HepG2 (cell line): ENCODE measurements around the gene ASXL1. TPM values are rescaled to one million over a fixed set of nuclear protein-coding genes. Genes with fewer than 3 reads are reported as not detected.

Source experiments
- CENPT ChIP-seq: sonication (generic); formaldehyde crosslinking; IDR thresholded peaks from 2 replicates; pipeline ENCODE4 v1.8.0; 2022; ENCODE audit warnings: low read depth, mild to moderate bottlenecking, moderate library complexity, missing genetic modification reagents
- DR1 ChIP-seq: sonication (generic); formaldehyde crosslinking; IDR thresholded peaks from 2 replicates; pipeline ENCODE4 v1.8.0; 2021; ENCODE audit warnings: mild to moderate bottlenecking, missing genetic modification reagents, inconsistent platforms
- EZH2 ChIP-seq: conservative IDR thresholded peaks from 2 replicates; pipeline ENCODE4 v1.6.1; 2012; ENCODE audit warnings: mild to moderate bottlenecking, low read depth, low read length, moderate library complexity
- GABPA ChIP-seq, 2 experiments: IDR thresholded peaks; 2 replicates each; pipeline ENCODE4 v1.6.1; 2011 to 2016; ENCODE audit warnings: low read depth in 2 of 2, low read length in 1 of 2, missing biosample characterization in 1 of 2, missing genetic modification characterization in 1 of 2
- IKZF1 ChIP-seq: fragments of 450-650 bp; IDR thresholded peaks from 2 replicates; pipeline ENCODE4 v1.7.1; 2016
- MTA1 ChIP-seq: sonication (generic); formaldehyde crosslinking; IDR thresholded peaks from 2 replicates; pipeline ENCODE4 v1.4.0; 2020; ENCODE audit warnings: missing genetic modification reagents, mild to moderate bottlenecking, borderline replicate concordance
- TEAD2 ChIP-seq: sonication (generic); formaldehyde crosslinking; IDR thresholded peaks from 2 replicates; pipeline ENCODE4 v1.9.0; 2021; ENCODE audit warnings: missing genetic modification reagents
- TOPORS ChIP-seq: sonication (generic); formaldehyde crosslinking; IDR thresholded peaks from 2 replicates; pipeline ENCODE4 v1.8.0; 2023; ENCODE audit warnings: mild to moderate bottlenecking, missing genetic modification reagents
- ZC3H13 ChIP-seq: sonication (generic); formaldehyde crosslinking; IDR thresholded peaks from 2 replicates; pipeline ENCODE4 v1.8.1; 2023; ENCODE audit warnings: mild to moderate bottlenecking, missing genetic modification reagents, moderate library complexity
- ZFP41 ChIP-seq: sonication (generic); formaldehyde crosslinking; IDR thresholded peaks from 2 replicates; pipeline ENCODE4 v1.4.0; 2020; ENCODE audit warnings: mild to moderate bottlenecking, missing genetic modification reagents, borderline replicate concordance
- ZNF589 ChIP-seq: sonication (generic); formaldehyde crosslinking; conservative IDR thresholded peaks from 2 replicates; pipeline ENCODE4 v1.8.0; 2022; ENCODE audit warnings: mild to moderate bottlenecking, moderate library complexity, missing genetic modification reagents
- ZNF737 ChIP-seq: sonication (generic); formaldehyde crosslinking; IDR thresholded peaks from 2 replicates; pipeline ENCODE4 v1.5.0; 2020; ENCODE audit warnings: missing genetic modification reagents, mild to moderate bottlenecking, borderline replicate concordance
- ZNF891 ChIP-seq: sonication (generic); formaldehyde crosslinking; IDR thresholded peaks from 2 replicates; pipeline ENCODE4 v1.5.0; 2020; ENCODE audit warnings: mild to moderate bottlenecking, missing genetic modification reagents
- polyA plus RNA-seq, 8 experiments: library from polyadenylated mRNA; depleted of rRNA in 3 of 8; stranded (reverse) in 7 of 8; unstranded in 1 of 8; fragments of >200 nt; fragmentation: Illumina TruSeq in 4 of 8; extraction: Trizol in 4 of 8; gene quantifications; 2 replicates each; pipeline versions ENCODE4 v1.2.1 to v1.2.3, GENCODE V29; 2011 to 2016; ENCODE audit warnings: low read depth in 4 of 8, missing spikeins in 1 of 8, mixed read lengths in 1 of 8; ENCODE audit not compliant: insufficient read depth in 1 of 8
- total RNA-seq, 5 experiments: library from RNA; depleted of rRNA; stranded (reverse); fragments of >200 nt; fragmentation: Illumina TruSeq; extraction: Trizol; gene quantifications; 2 replicates each; pipeline ENCODE4 v1.2.3, GENCODE V29; 2016; ENCODE audit warnings: low read depth in 1 of 5
- TF ChIP-seq, protein P1 (sequence below): sonication (generic); formaldehyde crosslinking; IDR thresholded peaks from 2 replicates; pipeline ENCODE4 v1.8.1; 2022; ENCODE audit warnings: mild to moderate bottlenecking, missing genetic modification reagents
- TF ChIP-seq, protein P2 (sequence below): sonication (generic); formaldehyde crosslinking; IDR thresholded peaks from 2 replicates; pipeline ENCODE4 v1.5.1; 2020; ENCODE audit warnings: missing genetic modification reagents, mild to moderate bottlenecking, borderline replicate concordance
- TF ChIP-seq, protein P3 (sequence below): sonication (generic); formaldehyde crosslinking; IDR thresholded peaks from 2 replicates; pipeline ENCODE4 v1.5.1; 2020; ENCODE audit warnings: mild to moderate bottlenecking, missing genetic modification reagents, borderline replicate concordance
- TF ChIP-seq, protein P4 (sequence below): sonication (generic); formaldehyde crosslinking; IDR thresholded peaks from 2 replicates; pipeline ENCODE4 v1.8.0; 2023; ENCODE audit warnings: mild to moderate bottlenecking, missing genetic modification reagents
- TF ChIP-seq, protein P5 (sequence below): sonication (generic); formaldehyde crosslinking; IDR thresholded peaks from 2 replicates; pipeline ENCODE4 v1.5.1; 2020; ENCODE audit warnings: mild to moderate bottlenecking, missing genetic modification reagents, moderate library complexity

The ASXL1 gene
- total and polyA plus RNA-seq, 2 of the 13 experiments (the other 11 are each of a cell fraction or from before 2014, with no cell fraction given), result 62.1 to 74.8 TPM

DNA sequence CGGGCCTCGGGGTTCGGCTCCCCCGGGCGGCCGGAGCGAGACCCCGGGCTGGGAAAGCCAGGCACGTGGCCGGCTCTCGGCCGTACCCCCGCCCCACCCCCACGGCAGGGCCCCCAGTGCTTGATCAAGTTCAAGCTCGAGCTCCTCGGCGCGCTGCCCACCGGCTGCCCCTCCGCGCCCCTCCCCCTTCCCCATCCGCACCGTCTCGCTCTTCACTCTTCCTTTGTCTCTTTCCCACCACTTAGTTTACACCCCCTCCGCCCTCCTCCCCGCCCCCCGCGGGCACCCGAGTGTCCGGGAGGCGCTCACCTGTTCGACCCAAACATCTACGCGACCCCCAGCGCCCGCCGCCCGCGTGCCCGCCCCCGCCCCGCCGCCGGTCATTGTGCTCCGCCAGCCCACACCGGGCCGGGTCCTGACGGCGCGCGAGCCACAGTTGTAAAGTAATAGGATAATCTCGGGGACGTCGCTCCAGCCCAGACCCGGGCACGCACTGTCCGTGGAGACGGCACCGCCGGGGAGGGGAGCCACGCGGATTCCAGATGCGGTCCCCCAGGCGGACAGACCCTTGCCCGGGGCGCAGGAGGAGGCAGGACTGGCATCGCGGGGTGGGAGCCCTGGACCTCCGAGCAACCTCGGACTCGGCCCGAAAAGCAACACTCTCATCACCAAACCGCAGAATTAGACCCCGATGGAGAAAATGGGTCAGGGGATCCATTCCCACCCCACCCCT is 126.3 kb downstream of the ASXL1 start (continued):
- TF ChIP-seq GABPA (IDR thresholded peaks at IDR 0.05; ENCODE audit: low read depth, low read length) (no peak), GABPA (CRISPR knock-in tag; IDR thresholded peaks at IDR 0.05; ENCODE audit: low read depth) (no peak), CENPT (CRISPR knock-in tag) (no peak), ZC3H13 (CRISPR knock-in tag) (peak; percentile 23; the same call in 1 of the 2 replicates), ZNF589 (CRISPR knock-in tag) (no peak), MTA1 (CRISPR knock-in tag) (no peak; the same call in 1 of the 2 replicates), ZNF737 (CRISPR knock-in tag) (no peak), ZNF891 (CRISPR knock-in tag) (peak; percentile 57), ZFP41 (no peak), EZH2 (no peak), DR1 (CRISPR knock-in tag) (no peak), TEAD2 (no peak), IKZF1 (no peak), TOPORS (CRISPR knock-in tag) (no peak)
- TF ChIP-seq, protein P1, sequence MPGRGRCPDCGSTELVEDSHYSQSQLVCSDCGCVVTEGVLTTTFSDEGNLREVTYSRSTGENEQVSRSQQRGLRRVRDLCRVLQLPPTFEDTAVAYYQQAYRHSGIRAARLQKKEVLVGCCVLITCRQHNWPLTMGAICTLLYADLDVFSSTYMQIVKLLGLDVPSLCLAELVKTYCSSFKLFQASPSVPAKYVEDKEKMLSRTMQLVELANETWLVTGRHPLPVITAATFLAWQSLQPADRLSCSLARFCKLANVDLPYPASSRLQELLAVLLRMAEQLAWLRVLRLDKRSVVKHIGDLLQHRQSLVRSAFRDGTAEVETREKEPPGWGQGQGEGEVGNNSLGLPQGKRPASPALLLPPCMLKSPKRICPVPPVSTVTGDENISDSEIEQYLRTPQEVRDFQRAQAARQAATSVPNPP, result no peak
- TF ChIP-seq, protein P2, sequence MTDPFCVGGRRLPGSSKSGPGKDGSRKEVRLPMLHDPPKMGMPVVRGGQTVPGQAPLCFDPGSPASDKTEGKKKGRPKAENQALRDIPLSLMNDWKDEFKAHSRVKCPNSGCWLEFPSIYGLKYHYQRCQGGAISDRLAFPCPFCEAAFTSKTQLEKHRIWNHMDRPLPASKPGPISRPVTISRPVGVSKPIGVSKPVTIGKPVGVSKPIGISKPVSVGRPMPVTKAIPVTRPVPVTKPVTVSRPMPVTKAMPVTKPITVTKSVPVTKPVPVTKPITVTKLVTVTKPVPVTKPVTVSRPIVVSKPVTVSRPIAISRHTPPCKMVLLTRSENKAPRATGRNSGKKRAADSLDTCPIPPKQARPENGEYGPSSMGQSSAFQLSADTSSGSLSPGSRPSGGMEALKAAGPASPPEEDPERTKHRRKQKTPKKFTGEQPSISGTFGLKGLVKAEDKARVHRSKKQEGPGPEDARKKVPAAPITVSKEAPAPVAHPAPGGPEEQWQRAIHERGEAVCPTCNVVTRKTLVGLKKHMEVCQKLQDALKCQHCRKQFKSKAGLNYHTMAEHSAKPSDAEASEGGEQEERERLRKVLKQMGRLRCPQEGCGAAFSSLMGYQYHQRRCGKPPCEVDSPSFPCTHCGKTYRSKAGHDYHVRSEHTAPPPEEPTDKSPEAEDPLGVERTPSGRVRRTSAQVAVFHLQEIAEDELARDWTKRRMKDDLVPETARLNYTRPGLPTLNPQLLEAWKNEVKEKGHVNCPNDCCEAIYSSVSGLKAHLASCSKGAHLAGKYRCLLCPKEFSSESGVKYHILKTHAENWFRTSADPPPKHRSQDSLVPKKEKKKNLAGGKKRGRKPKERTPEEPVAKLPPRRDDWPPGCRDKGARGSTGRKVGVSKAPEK (CRISPR knock-in tag), result 0 out of 2 replicates have a peak, but pooled peaks have one; percentile 27
- TF ChIP-seq, protein P3, sequence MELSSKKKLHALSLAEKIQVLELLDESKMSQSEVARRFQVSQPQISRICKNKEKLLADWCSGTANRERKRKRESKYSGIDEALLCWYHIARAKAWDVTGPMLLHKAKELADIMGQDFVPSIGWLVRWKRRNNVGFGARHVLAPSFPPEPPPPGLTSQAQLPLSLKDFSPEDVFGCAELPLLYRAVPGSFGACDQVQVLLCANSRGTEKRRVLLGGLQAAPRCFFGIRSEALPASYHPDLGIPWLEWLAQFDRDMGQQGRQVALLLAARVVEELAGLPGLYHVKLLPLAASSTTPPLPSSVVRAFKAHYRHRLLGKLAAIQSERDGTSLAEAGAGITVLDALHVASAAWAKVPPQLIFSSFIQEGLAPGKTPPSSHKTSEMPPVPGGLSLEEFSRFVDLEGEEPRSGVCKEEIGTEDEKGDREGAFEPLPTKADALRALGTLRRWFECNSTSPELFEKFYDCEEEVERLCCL, result no peak
- TF ChIP-seq, protein P4, sequence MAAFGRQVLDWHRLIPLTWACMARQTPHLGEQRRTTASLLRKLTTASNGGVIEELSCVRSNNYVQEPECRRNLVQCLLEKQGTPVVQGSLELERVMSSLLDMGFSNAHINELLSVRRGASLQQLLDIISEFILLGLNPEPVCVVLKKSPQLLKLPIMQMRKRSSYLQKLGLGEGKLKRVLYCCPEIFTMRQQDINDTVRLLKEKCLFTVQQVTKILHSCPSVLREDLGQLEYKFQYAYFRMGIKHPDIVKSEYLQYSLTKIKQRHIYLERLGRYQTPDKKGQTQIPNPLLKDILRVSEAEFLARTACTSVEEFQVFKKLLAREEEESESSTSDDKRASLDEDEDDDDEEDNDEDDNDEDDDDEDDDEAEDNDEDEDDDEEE (CRISPR knock-in tag), result no peak
- TF ChIP-seq, protein P5, sequence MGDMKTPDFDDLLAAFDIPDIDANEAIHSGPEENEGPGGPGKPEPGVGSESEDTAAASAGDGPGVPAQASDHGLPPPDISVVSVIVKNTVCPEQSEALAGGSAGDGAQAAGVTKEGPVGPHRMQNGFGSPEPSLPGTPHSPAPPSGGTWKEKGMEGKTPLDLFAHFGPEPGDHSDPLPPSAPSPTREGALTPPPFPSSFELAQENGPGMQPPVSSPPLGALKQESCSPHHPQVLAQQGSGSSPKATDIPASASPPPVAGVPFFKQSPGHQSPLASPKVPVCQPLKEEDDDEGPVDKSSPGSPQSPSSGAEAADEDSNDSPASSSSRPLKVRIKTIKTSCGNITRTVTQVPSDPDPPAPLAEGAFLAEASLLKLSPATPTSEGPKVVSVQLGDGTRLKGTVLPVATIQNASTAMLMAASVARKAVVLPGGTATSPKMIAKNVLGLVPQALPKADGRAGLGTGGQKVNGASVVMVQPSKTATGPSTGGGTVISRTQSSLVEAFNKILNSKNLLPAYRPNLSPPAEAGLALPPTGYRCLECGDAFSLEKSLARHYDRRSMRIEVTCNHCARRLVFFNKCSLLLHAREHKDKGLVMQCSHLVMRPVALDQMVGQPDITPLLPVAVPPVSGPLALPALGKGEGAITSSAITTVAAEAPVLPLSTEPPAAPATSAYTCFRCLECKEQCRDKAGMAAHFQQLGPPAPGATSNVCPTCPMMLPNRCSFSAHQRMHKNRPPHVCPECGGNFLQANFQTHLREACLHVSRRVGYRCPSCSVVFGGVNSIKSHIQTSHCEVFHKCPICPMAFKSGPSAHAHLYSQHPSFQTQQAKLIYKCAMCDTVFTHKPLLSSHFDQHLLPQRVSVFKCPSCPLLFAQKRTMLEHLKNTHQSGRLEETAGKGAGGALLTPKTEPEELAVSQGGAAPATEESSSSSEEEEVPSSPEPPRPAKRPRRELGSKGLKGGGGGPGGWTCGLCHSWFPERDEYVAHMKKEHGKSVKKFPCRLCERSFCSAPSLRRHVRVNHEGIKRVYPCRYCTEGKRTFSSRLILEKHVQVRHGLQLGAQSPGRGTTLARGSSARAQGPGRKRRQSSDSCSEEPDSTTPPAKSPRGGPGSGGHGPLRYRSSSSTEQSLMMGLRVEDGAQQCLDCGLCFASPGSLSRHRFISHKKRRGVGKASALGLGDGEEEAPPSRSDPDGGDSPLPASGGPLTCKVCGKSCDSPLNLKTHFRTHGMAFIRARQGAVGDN, result peak; percentile 63
